Measurements from ENCODE around the gene RNF31.

DNA sequence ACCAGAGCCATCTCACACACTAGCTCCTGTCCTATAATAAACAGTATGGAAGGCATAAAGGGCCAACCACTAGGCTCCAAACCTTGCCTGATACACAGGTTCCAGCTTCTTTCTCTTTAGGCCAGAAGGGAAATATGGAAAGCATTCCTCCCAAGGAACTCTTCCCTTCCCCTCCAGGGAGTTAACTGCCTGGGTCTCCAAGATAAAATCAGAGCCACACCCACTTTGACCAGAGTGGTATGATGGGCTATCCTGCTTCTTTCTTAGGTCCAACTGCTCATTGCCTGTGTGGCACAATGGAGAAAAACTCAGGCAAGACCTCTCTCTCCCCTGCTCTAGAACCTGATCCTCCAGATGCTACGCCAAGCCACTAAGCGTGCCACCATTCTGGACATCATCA, 60.3 kb downstream of the RNF31 start:
- no peak for TF ChIP-seq CTCF (IDR thresholded peaks at IDR 0.05; ENCODE audit: low read depth, low read length, poor library complexity, severe bottlenecking)
- TF ChIP-seq EZH2phosphoT487 (IDR thresholded peaks at IDR 0.05; ENCODE audit: borderline replicate concordance, low read length): no peak
